HepG2 (cell line): ENCODE results near the gene PNLDC1. TPM values are rescaled to one million over a fixed set of nuclear protein-coding genes. Genes with fewer than 3 reads are reported as not detected.

Experiments
- ATAD3A ChIP-seq: sonication (generic); formaldehyde crosslinking; IDR thresholded peaks from 2 replicates; pipeline ENCODE4 v1.4.0; 2020; ENCODE audit warnings: missing genetic modification reagents
- E2F1 ChIP-seq: sonication (generic); formaldehyde crosslinking; IDR thresholded peaks from 2 replicates; pipeline ENCODE4 v1.5.0; 2020; ENCODE audit warnings: missing genetic modification reagents
- ETV6 ChIP-seq: sonication (generic); formaldehyde crosslinking; conservative IDR thresholded peaks from 2 replicates; pipeline ENCODE4 v1.4.0; 2020; ENCODE audit warnings: missing genetic modification reagents
- FOSL2 ChIP-seq: sonication (generic); formaldehyde crosslinking; IDR thresholded peaks from 2 replicates; pipeline ENCODE4 v1.4.0; 2020; ENCODE audit warnings: missing genetic modification reagents
- PHF8 ChIP-seq: sonication (generic); formaldehyde crosslinking; IDR thresholded peaks from 2 replicates; pipeline ENCODE4 v1.5.0; 2020; ENCODE audit warnings: missing genetic modification reagents
- SMARCC2 ChIP-seq: fragments of 450-650 bp; IDR thresholded peaks from 2 replicates; pipeline ENCODE4 v1.6.1; 2017; ENCODE audit warnings: antibody characterized with exemption, mild to moderate bottlenecking
- ZBTB8A ChIP-seq: sonication (generic); formaldehyde crosslinking; IDR thresholded peaks from 2 replicates; pipeline ENCODE4 v1.4.0; 2020; ENCODE audit warnings: mild to moderate bottlenecking, low read depth, missing genetic modification reagents, borderline replicate concordance
- ZEB1 ChIP-seq: IDR thresholded peaks from 2 replicates; pipeline ENCODE4 v1.6.1; 2012; ENCODE audit warnings: mild to moderate bottlenecking, low read depth, inconsistent platforms; ENCODE audit not compliant: insufficient replicate concordance
- ZNF225 ChIP-seq: sonication (generic); formaldehyde crosslinking; IDR thresholded peaks from 2 replicates; pipeline ENCODE4 v1.4.0; 2020; ENCODE audit warnings: mild to moderate bottlenecking, missing genetic modification reagents
- ZNF318 ChIP-seq: sonication (generic); formaldehyde crosslinking; IDR thresholded peaks from 2 replicates; pipeline ENCODE4 v1.4.0; 2020; ENCODE audit warnings: mild to moderate bottlenecking, missing genetic modification reagents
- ZNF850 ChIP-seq: sonication (generic); formaldehyde crosslinking; conservative IDR thresholded peaks from 2 replicates; pipeline ENCODE4 v1.9.0; 2021; ENCODE audit warnings: mild to moderate bottlenecking, missing genetic modification reagents
- polyA plus RNA-seq, 8 experiments: library from polyadenylated mRNA; depleted of rRNA in 3 of 8; stranded (reverse) in 7 of 8; unstranded in 1 of 8; fragments of >200 nt; fragmentation: Illumina TruSeq in 4 of 8; extraction: Trizol in 4 of 8; gene quantifications; 2 replicates each; pipeline versions ENCODE4 v1.2.1 to v1.2.3, GENCODE V29; 2011 to 2016; ENCODE audit warnings: low read depth in 4 of 8, missing spikeins in 1 of 8, mixed read lengths in 1 of 8; ENCODE audit not compliant: insufficient read depth in 1 of 8
- total RNA-seq, 5 experiments: library from RNA; depleted of rRNA; stranded (reverse); fragments of >200 nt; fragmentation: Illumina TruSeq; extraction: Trizol; gene quantifications; 2 replicates each; pipeline ENCODE4 v1.2.3, GENCODE V29; 2016; ENCODE audit warnings: low read depth in 1 of 5
- TF ChIP-seq, protein P1 (sequence below): sonication (generic); formaldehyde crosslinking; IDR thresholded peaks from 2 replicates; pipeline ENCODE4 v1.4.0; 2020; ENCODE audit warnings: missing genetic modification reagents, borderline replicate concordance

The PNLDC1 gene
- total and polyA plus RNA-seq, 2 of the 13 experiments (the other 11 are each of a cell fraction or from before 2014, with no cell fraction given): not detected

DNA sequence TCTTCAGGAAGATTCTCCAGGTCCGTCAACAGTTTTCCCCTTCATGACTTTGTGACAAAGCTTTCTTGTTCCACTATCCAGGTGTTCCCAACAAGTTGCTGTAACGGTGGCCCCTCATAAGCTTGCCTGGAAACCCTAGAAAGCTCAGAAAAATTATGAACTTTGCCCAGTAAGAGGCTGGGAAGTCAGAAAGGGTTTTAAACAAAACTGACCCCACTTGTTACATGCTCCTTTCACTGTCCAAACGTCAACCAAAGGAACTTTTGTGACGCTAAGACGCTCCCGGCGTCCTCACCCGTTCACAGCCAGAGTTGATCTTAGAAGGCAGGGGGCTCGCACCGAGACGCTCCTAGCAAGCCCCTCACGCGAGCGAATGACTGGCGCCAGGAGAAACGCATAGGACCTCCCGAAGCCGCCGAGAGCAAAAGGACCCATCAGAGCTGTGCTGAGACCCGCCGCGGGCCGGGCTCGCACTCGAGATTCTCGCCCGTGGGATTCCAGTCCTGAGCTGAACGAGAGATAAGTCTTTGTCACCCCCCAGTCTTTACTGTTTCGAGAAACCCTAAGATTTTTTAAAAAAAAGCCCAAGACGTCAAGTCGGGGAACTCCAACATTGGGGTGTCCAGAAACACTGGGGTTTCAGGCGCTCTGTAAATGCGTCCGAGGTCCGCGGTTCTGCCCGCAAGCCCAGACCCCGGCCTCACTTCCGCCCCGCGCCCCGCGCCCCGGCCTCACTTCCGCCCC, 38.8 kb upstream of the PNLDC1 start (continued):
- TF ChIP-seq E2F1 (CRISPR knock-in tag): no peak
- 0 out of 2 replicates have a peak, but pooled peaks have one; percentile 49 for TF ChIP-seq ZNF850 (CRISPR knock-in tag)
- no peak for TF ChIP-seq ZNF318
- TF ChIP-seq ETV6 (CRISPR knock-in tag): no peak
- peak; percentile 8 for TF ChIP-seq ZEB1
- TF ChIP-seq PHF8: 0 out of 2 replicates have a peak, but pooled peaks have one; percentile 10
- TF ChIP-seq SMARCC2: no peak
- TF ChIP-seq, protein P1, sequence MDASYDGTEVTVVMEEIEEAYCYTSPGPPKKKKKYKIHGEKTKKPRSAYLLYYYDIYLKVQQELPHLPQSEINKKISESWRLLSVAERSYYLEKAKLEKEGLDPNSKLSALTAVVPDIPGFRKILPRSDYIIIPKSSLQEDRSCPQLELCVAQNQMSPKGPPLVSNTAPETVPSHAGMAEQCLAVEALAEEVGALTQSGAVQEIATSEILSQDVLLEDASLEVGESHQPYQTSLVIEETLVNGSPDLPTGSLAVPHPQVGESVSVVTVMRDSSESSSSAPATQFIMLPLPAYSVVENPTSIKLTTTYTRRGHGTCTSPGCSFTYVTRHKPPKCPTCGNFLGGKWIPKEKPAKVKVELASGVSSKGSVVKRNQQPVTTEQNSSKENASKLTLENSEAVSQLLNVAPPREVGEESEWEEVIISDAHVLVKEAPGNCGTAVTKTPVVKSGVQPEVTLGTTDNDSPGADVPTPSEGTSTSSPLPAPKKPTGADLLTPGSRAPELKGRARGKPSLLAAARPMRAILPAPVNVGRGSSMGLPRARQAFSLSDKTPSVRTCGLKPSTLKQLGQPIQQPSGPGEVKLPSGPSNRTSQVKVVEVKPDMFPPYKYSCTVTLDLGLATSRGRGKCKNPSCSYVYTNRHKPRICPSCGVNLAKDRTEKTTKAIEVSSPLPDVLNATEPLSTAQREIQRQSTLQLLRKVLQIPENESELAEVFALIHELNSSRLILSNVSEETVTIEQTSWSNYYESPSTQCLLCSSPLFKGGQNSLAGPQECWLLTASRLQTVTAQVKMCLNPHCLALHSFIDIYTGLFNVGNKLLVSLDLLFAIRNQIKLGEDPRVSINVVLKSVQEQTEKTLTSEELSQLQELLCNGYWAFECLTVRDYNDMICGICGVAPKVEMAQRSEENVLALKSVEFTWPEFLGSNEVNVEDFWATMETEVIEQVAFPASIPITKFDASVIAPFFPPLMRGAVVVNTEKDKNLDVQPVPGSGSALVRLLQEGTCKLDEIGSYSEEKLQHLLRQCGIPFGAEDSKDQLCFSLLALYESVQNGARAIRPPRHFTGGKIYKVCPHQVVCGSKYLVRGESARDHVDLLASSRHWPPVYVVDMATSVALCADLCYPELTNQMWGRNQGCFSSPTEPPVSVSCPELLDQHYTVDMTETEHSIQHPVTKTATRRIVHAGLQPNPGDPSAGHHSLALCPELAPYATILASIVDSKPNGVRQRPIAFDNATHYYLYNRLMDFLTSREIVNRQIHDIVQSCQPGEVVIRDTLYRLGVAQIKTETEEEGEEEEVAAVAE (CRISPR knock-in tag): no peak
- TF ChIP-seq ZBTB8A (CRISPR knock-in tag): no peak
- no peak for TF ChIP-seq ATAD3A (CRISPR knock-in tag)
- no peak for TF ChIP-seq ZNF225 (CRISPR knock-in tag)
- 0 out of 2 replicates have a peak, but pooled peaks have one; percentile 7 for TF ChIP-seq FOSL2 (CRISPR knock-in tag)
